SK-N-SH (cell line): ENCODE measurements around the gene PDGFA.

Experiments
- GATA2 ChIP-seq: sonication (generic); formaldehyde crosslinking; IDR thresholded peaks from 2 replicates; pipeline ENCODE4 v1.5.0; 2020; ENCODE audit warnings: mild to moderate bottlenecking, missing genetic modification reagents
- TAF1 ChIP-seq: IDR thresholded peaks from 2 replicates; pipeline ENCODE4 v1.6.1; 2012; ENCODE audit warnings: low read depth, mild to moderate bottlenecking, low read length, moderate library complexity, borderline replicate concordance
- YY1 ChIP-seq: IDR thresholded peaks from 2 replicates; pipeline ENCODE4 v1.4.0; 2012; ENCODE audit warnings: low read depth, mild to moderate bottlenecking

DNA sequence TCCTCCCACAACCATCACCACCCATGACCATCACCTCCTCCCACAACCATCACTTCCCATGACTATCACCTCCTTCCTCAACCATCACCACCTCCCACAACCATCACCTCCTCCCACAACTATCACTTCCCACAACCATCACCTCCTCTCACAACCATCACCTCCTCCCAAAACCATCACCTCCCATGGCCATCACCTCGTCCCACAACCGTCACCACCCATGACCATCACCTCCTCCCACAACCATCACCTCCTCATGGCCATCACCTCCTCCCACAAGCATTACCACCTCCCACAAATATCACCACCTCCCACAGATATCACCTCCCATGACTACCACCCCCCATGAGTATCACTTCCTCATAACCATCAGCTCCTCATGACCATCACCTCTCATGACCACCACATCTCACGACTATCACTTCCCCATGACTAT lies 52.2 kb downstream of the PDGFA start:
- TF ChIP-seq YY1, result no peak
- TF ChIP-seq GATA2 (CRISPR knock-in tag), result no peak
- no peak for TF ChIP-seq TAF1
